SW 1271 (cell line): ENCODE results near the gene HDDC2.
"Not testable (repeated sequence)": the region's sequence is repeated elsewhere in the genome, so short reads cannot be mapped to it uniquely, and the experiment has no call there.

Source experiments
- DNase-seq, 2 experiments: peaks; one replicate each; lab custom pipeline; 2025; lab: John Stamatoyannopoulos, UW

HDDC2 gene

GRCh38 chr6:125306756-125307149 is 5.0 kb upstream of the HDDC2 start:
- DNase-seq = no peak

- no peak for DNase-seq
Observed at GRCh38 chr6:125304970-125305660, 3.3 kb upstream of the HDDC2 start.

- no peak for DNase-seq
Observed at GRCh38 chr6:125303512-125303854, 1.7 kb upstream of the HDDC2 start.

GRCh38 chr6:125302840-125303511 is 1.2 kb upstream of the HDDC2 start:
- DNase-seq = no peak

GRCh38 chr6:125300992-125301434 is 754 bp downstream of the HDDC2 start:
- peak in 1 of 2 experiments; percentile 7 for DNase-seq

- DNase-seq = no peak
Observed at GRCh38 chr6:125299257-125299656, 2.5 kb downstream of the HDDC2 start.

GRCh38 chr6:125296471-125296870 is 5.3 kb downstream of the HDDC2 start:
- no peak for DNase-seq

- no peak for DNase-seq
Observed at GRCh38 chr6:125294925-125295324, 6.8 kb downstream of the HDDC2 start.

GRCh38 chr6:125294036-125294435 is 7.7 kb downstream of the HDDC2 start:
- DNase-seq = no peak

- no peak for DNase-seq
Observed at GRCh38 chr6:125293587-125293986, 8.2 kb downstream of the HDDC2 start.

- no peak for DNase-seq
Observed at GRCh38 chr6:125287718-125288117, 14.0 kb downstream of the HDDC2 start.

GRCh38 chr6:125285936-125286335 is 15.8 kb downstream of the HDDC2 start:
- DNase-seq = no peak

- no peak for DNase-seq
Observed at GRCh38 chr6:125285353-125285752, 16.4 kb downstream of the HDDC2 start.

GRCh38 chr6:125282470-125282869 is 19.3 kb downstream of the HDDC2 start:
- DNase-seq = not testable (repeated sequence)

- not testable (repeated sequence) for DNase-seq
Observed at GRCh38 chr6:125280370-125281035, 21.3 kb downstream of the HDDC2 start.

- no peak for DNase-seq
Observed at GRCh38 chr6:125279961-125280360, 21.8 kb downstream of the HDDC2 start.

- no peak for DNase-seq
Observed at GRCh38 chr6:125277838-125278237, 23.9 kb downstream of the HDDC2 start.

GRCh38 chr6:125275779-125276178 is 26.0 kb downstream of the HDDC2 start:
- no peak for DNase-seq

GRCh38 chr6:125274935-125275334 is 26.8 kb downstream of the HDDC2 start:
- no peak for DNase-seq

- DNase-seq = no peak
Observed at GRCh38 chr6:125273965-125274364, 27.8 kb downstream of the HDDC2 start.

- no peak for DNase-seq
Observed at GRCh38 chr6:125273251-125273650, 28.5 kb downstream of the HDDC2 start.

- DNase-seq = no peak
Observed at GRCh38 chr6:125271486-125272159, 30.1 kb downstream of the HDDC2 start.

GRCh38 chr6:125270380-125270779 is 31.4 kb downstream of the HDDC2 start:
- DNase-seq = no peak
